MM.1S (cell line): ENCODE data around the gene SHROOM3.

Experiments
- DNase-seq: peaks from one replicate; pipeline ENCODE4 v3.0.0-alpha.2; 2015
- H2AFZ ChIP-seq: fragments of 300-600 bp; sonication (generic); 2 replicates; pipeline ENCODE4 v1.6.0; 2016; ENCODE audit warnings: antibody characterized with exemption, low read length
- H3F3A ChIP-seq: fragments of 300-600 bp; sonication (generic); 2 replicates; pipeline ENCODE4 v1.6.1; 2016; ENCODE audit warnings: mild to moderate bottlenecking, antibody characterized with exemption, low read length, moderate library complexity, mixed read lengths; ENCODE audit not compliant: insufficient read depth
- H3K27ac ChIP-seq: fragments of 300-600 bp; sonication (generic); 2 replicates; pipeline ENCODE4 v1.5.1; 2016; ENCODE audit warnings: mild to moderate bottlenecking, low read length
- H3K27me3 ChIP-seq: fragments of 300-600 bp; sonication (generic); replicated peaks from 2 replicates; pipeline ENCODE4 v1.6.0; 2016; ENCODE audit warnings: low read length; ENCODE audit not compliant: insufficient read depth
- H3K36me3 ChIP-seq: fragments of 300-600 bp; sonication (generic); replicated peaks from 2 replicates; pipeline ENCODE4 v1.6.1; 2016; ENCODE audit warnings: mild to moderate bottlenecking, low read length, mixed read lengths; ENCODE audit not compliant: insufficient read depth
- H3K4me1 ChIP-seq: fragments of 300-600 bp; sonication (generic); 2 replicates; pipeline ENCODE4 v1.6.1; 2016; ENCODE audit warnings: low read length, mixed read lengths
- H3K4me2 ChIP-seq: fragments of 300-600 bp; sonication (generic); 2 replicates; pipeline ENCODE4 v1.6.0; 2016; ENCODE audit warnings: low read depth, low read length
- H3K4me3 ChIP-seq: fragments of 300-600 bp; sonication (generic); 2 replicates; pipeline ENCODE4 v1.5.1; 2016; ENCODE audit warnings: low read length, mixed read lengths
- H3K79me2 ChIP-seq: fragments of 300-600 bp; sonication (generic); 2 replicates; pipeline ENCODE4 v1.6.1; 2016; ENCODE audit warnings: mixed run types, low read length, mixed read lengths
- H3K9ac ChIP-seq: fragments of 300-600 bp; sonication (generic); 2 replicates; pipeline ENCODE4 v1.6.1; 2016; ENCODE audit warnings: low read length, mixed read lengths
- H3K9me2 ChIP-seq: fragments of 300-600 bp; sonication (generic); replicated peaks from 2 replicates; pipeline ENCODE4 v1.6.1; 2016; ENCODE audit warnings: mild to moderate bottlenecking, low read length, mixed read lengths; ENCODE audit not compliant: insufficient read depth
- H3K9me3 ChIP-seq: fragments of 300-600 bp; sonication (generic); replicated peaks from 2 replicates; pipeline ENCODE4 v1.6.1; 2016; ENCODE audit warnings: mild to moderate bottlenecking, low read length, mixed read lengths; ENCODE audit not compliant: insufficient read depth
- H4K20me1 ChIP-seq: fragments of 300-600 bp; sonication (generic); 2 replicates; pipeline ENCODE4 v1.6.1; 2016; ENCODE audit warnings: mild to moderate bottlenecking, low read length, moderate library complexity, mixed read lengths; ENCODE audit not compliant: insufficient read depth
- CTCF ChIP-seq: fragments of 300-600 bp; sonication (generic); IDR thresholded peaks from 2 replicates; pipeline ENCODE4 v1.5.1; 2016; ENCODE audit warnings: antibody characterized with exemption, low read length, mixed read lengths
- EZH2 ChIP-seq: fragments of 300-600 bp; sonication (generic); optimal IDR thresholded peaks from 2 replicates; pipeline ENCODE3; 2017; ENCODE audit warnings: low read depth, mild to moderate bottlenecking, antibody characterized with exemption, low read length, mixed read lengths
- EZH2phosphoT487 ChIP-seq: fragments of 300-600 bp; sonication (generic); IDR thresholded peaks from 2 replicates; pipeline ENCODE4 v1.6.1; 2018; ENCODE audit warnings: antibody characterized with exemption, low read length

Gene SHROOM3

GRCh38 chr4:76538296-76538695, 103.3 kb downstream of the SHROOM3 start:
- TF ChIP-seq CTCF: no peak
- TF ChIP-seq EZH2: no peak
- no peak for TF ChIP-seq EZH2phosphoT487
- no peak overlapping the region for H3K4me2 ChIP-seq
- no peaks in the 10 kb centered on the region for H3K79me2 ChIP-seq
- no peak overlapping the region for H3K9ac ChIP-seq
- H3K27me3 ChIP-seq: no peaks in the 10 kb centered on the region
- no peak for DNase-seq
- no peaks in the 10 kb centered on the region for H3K9me2 ChIP-seq
- no peak overlapping the region for H3K4me3 ChIP-seq
- no peaks in the 10 kb centered on the region for H4K20me1 ChIP-seq
- H3K27ac ChIP-seq: no peak overlapping the region
- no peaks in the 10 kb centered on the region for H3K36me3 ChIP-seq
- H3K9me3 ChIP-seq: no peaks in the 10 kb centered on the region
- H3K4me1 ChIP-seq: no peaks in the 10 kb centered on the region
- H3F3A ChIP-seq: no peaks in the 10 kb centered on the region
- H2AFZ ChIP-seq: no peak overlapping the region

- Histone ChIP-seq H2AFZ (no peak overlapping the region), H3K4me2 (no peak overlapping the region), H3K4me1 (peaks cover under 1% of the 10 kb centered on the region), H3K27ac (no peak overlapping the region), H3K9ac (no peak overlapping the region), H3K36me3 (no peaks in the 10 kb centered on the region), H3K4me3 (no peak overlapping the region), H3F3A (no peaks in the 10 kb centered on the region; the same call in 1 of the 2 replicates), H3K79me2 (no peaks in the 10 kb centered on the region), H4K20me1 (no peaks in the 10 kb centered on the region), H3K27me3 (no peaks in the 10 kb centered on the region), H3K9me3 (no peaks in the 10 kb centered on the region), H3K9me2 (no peaks in the 10 kb centered on the region)
- no peak for TF ChIP-seq CTCF
- no peak for TF ChIP-seq EZH2
- TF ChIP-seq EZH2phosphoT487: no peak
- no peak for DNase-seq
These were observed 105.0 kb downstream of the SHROOM3 start for GRCh38 chr4:76539979-76540378.

- Histone ChIP-seq H3K9ac (no peak overlapping the region), H3K4me2 (no peak overlapping the region), H3K27ac (no peak overlapping the region), H3F3A (peaks cover 5% of the 10 kb centered on the region; the same call in 1 of the 2 replicates), H2AFZ (no peak overlapping the region), H3K4me3 (no peak overlapping the region), H3K4me1 (peaks cover 6% of the 10 kb centered on the region), H3K36me3 (no peaks in the 10 kb centered on the region), H3K27me3 (no peaks in the 10 kb centered on the region), H3K9me3 (no peaks in the 10 kb centered on the region), H3K79me2 (no peaks in the 10 kb centered on the region), H4K20me1 (no peaks in the 10 kb centered on the region), H3K9me2 (no peaks in the 10 kb centered on the region)
- TF ChIP-seq EZH2 (no peak), EZH2phosphoT487 (no peak), CTCF (no peak)
- no peak for DNase-seq
These were observed 105.5 kb downstream of the SHROOM3 start for GRCh38 chr4:76540486-76540885.
